ENCODE results near the gene SLC15A3.
A peak's percentile ranks its signal among the peaks of the same experiment; 100 is the strongest.
"Not testable (repeated sequence)": the region's sequence is repeated elsewhere in the genome, so short reads cannot be mapped to it uniquely, and the experiment has no call there.

The SLC15A3 gene

GRCh38 chr11:60974726-60975125, 22.8 kb upstream of the SLC15A3 start:
- DNase-seq = no peak

- not testable (repeated sequence) for DNase-seq
Measured at GRCh38 chr11:60974316-60974715, 22.3 kb upstream of the SLC15A3 start.

- DNase-seq = no peak
Measured at GRCh38 chr11:60973699-60974098, 21.7 kb upstream of the SLC15A3 start.

GRCh38 chr11:60972182-60973030, 20.4 kb upstream of the SLC15A3 start:
- DNase-seq = no peak

- DNase-seq = no peak
Measured at GRCh38 chr11:60971520-60971919, 19.5 kb upstream of the SLC15A3 start, which contains the start of gene CD6. CD6 (plus strand) TSS chr11:60971680; CDS start chr11:60971866, 186 bp downstream.

GRCh38 chr11:60970890-60971289, 18.9 kb upstream of the SLC15A3 start:
- DNase-seq = no peak

- DNase-seq = peak in 1 of 2 experiments; percentile 20
Measured at GRCh38 chr11:60970369-60970774, 18.4 kb upstream of the SLC15A3 start.

GRCh38 chr11:60968223-60968622, 16.2 kb upstream of the SLC15A3 start:
- no peak for DNase-seq

- no peak for DNase-seq
Measured at GRCh38 chr11:60966890-60967289, 14.9 kb upstream of the SLC15A3 start.

GRCh38 chr11:60964801-60965200, 12.8 kb upstream of the SLC15A3 start:
- DNase-seq = no peak

- no peak for DNase-seq
Measured at GRCh38 chr11:60960405-60960804, 8.4 kb upstream of the SLC15A3 start.

GRCh38 chr11:60959431-60959830, 7.5 kb upstream of the SLC15A3 start:
- DNase-seq = no peak

- DNase-seq = no peak
Measured at GRCh38 chr11:60957188-60957587, 5.2 kb upstream of the SLC15A3 start.

GRCh38 chr11:60955571-60955970, 3.6 kb upstream of the SLC15A3 start:
- no peak for DNase-seq

GRCh38 chr11:60954421-60954820, 2.4 kb upstream of the SLC15A3 start:
- DNase-seq = no peak

GRCh38 chr11:60953781-60954180, 1.8 kb upstream of the SLC15A3 start:
- peak in 1 of 2 experiments; percentile 63 for DNase-seq

- DNase-seq = no peak
Measured at GRCh38 chr11:60952742-60953170, 780 bp upstream of the SLC15A3 start.

- no peak for DNase-seq
Measured at GRCh38 chr11:60951606-60951903, 421 bp downstream of the SLC15A3 start.

GRCh38 chr11:60950933-60951605, 907 bp downstream of the SLC15A3 start:
- no peak for DNase-seq

- no peak for DNase-seq
Measured at GRCh38 chr11:60950024-60950423, 2.0 kb downstream of the SLC15A3 start.

GRCh38 chr11:60948250-60948649, 3.7 kb downstream of the SLC15A3 start:
- peak in 1 of 2 experiments; percentile 73 for DNase-seq

GRCh38 chr11:60947700-60948099, 4.3 kb downstream of the SLC15A3 start:
- DNase-seq = peak; percentile 83 to 94

GRCh38 chr11:60946601-60947264, 5.2 kb downstream of the SLC15A3 start:
- peak; percentile 38 to 76 for DNase-seq

GRCh38 chr11:60945295-60945667, 6.7 kb downstream of the SLC15A3 start:
- no peak for DNase-seq
